ENCODE results near the gene FADS1. TPM values are rescaled to one million over a fixed set of nuclear protein-coding genes. Genes with fewer than 3 reads are reported as not detected.

The FADS1 gene
- total RNA-seq, 1 donor from 2014 or later = 24.1 TPM

DNA sequence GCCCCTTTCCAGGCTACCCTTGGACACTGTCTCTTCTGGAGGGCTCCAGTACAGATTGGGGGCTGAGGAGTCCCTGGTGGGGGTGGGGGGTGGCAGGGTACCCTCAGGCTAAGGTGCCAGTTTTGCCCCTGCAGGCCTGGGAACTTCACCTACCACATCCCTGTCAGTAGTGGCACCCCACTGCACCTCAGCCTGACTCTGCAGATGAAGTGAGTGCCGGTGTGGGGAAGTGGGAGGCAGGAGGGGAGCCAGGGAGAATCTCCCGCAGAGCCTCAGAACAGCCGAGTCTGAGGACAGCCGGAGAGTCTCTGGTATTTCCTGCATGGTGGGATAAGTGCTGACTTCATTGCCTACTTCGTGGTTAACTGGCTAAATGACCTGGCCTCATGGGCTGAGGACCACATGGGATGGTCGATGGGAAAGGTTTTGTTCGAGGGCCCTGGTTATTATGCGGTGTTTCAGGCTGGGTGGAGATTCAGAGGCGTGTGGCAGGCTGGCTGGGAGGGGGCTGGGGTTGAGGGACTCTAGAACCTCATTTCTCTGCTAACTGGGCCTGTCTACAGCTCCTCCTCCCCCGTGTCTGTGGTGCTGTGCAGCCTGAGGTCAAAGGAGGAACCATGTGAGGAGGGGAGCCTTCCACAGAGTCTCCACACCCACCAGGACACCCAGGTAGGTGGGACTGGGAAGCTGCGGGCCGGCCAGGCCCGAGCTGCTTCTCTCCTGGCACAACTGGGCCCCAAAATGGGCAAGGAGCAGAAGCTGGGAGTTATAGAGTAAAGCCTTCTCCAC is 32.9 kb downstream of the FADS1 start:
- no peaks in the 10 kb centered on the region for H3K27me3 ChIP-seq (ENCODE audit: low read depth)
- H3K36me3 ChIP-seq = peaks cover 40% of the 10 kb centered on the region
- no peak for DNase-seq
- no peaks in the 10 kb centered on the region for H3K9me3 ChIP-seq (replicated peaks)
- H3K27ac ChIP-seq (replicated peaks) = no peak overlapping the region
- no peaks in the 10 kb centered on the region for H3K4me1 ChIP-seq
- TF ChIP-seq, protein P1, sequence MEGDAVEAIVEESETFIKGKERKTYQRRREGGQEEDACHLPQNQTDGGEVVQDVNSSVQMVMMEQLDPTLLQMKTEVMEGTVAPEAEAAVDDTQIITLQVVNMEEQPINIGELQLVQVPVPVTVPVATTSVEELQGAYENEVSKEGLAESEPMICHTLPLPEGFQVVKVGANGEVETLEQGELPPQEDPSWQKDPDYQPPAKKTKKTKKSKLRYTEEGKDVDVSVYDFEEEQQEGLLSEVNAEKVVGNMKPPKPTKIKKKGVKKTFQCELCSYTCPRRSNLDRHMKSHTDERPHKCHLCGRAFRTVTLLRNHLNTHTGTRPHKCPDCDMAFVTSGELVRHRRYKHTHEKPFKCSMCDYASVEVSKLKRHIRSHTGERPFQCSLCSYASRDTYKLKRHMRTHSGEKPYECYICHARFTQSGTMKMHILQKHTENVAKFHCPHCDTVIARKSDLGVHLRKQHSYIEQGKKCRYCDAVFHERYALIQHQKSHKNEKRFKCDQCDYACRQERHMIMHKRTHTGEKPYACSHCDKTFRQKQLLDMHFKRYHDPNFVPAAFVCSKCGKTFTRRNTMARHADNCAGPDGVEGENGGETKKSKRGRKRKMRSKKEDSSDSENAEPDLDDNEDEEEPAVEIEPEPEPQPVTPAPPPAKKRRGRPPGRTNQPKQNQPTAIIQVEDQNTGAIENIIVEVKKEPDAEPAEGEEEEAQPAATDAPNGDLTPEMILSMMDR (IDR thresholded peaks at IDR 0.05; ENCODE audit: borderline replicate concordance) = no peak
- H3K4me3 ChIP-seq = no peak overlapping the region
- intact Hi-C loops (cut with micrococcal nuclease) = no loop called here

DNA sequence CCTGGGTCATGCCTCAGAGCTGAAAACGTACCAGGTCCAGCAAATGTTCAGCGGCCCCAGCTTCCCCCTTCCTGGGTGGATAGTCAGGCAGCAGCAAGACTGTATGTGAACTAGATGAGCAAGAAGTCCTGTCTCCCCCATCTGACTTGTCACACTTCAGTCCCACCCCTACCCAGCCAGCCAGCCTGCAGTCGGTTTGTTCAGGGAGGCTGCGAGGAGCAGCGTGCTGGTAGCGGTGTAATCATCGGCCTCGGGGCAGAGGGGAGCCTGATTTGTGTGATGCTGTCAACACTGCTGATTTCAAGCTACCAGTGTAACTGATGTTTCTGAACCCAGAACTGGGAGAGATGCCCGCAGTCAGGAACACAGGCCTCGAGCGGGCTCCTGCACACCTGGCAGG is 34.0 kb downstream of the FADS1 start:
- Histone ChIP-seq H3K9me3 (replicated peaks) (no peaks in the 10 kb centered on the region), H3K4me1 (no peaks in the 10 kb centered on the region), H3K4me3 (no peak overlapping the region), H3K36me3 (peaks cover 30% of the 10 kb centered on the region), H3K27me3 (ENCODE audit: low read depth) (no peaks in the 10 kb centered on the region), H3K27ac (replicated peaks) (no peak overlapping the region)
- no peak for DNase-seq
- intact Hi-C loops (cut with micrococcal nuclease) = no loop called here
- TF ChIP-seq, protein P1 (IDR thresholded peaks at IDR 0.05; ENCODE audit: borderline replicate concordance) = no peak

DNA sequence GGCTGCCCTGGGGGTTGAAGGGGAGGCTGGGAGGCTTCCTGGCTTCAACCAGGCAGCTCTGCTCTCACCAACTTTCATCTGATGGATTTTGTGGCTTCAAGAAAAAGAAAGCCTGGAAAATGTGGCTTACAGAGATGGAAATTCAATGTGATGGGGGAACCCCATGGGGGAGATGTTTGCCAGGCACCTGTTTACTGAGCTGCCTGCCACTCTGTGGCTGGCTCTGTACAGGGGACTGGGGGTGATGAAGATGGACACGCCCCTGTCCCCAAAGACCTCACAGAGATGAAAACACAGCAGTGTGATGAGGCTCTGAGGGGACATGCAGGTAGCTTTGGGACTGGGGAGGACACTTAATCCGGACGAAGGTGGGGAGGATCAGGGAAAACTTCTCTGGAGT is 34.5 kb downstream of the FADS1 start:
- peaks cover 24% of the 10 kb centered on the region for H3K36me3 ChIP-seq
- no peak for DNase-seq

DNA sequence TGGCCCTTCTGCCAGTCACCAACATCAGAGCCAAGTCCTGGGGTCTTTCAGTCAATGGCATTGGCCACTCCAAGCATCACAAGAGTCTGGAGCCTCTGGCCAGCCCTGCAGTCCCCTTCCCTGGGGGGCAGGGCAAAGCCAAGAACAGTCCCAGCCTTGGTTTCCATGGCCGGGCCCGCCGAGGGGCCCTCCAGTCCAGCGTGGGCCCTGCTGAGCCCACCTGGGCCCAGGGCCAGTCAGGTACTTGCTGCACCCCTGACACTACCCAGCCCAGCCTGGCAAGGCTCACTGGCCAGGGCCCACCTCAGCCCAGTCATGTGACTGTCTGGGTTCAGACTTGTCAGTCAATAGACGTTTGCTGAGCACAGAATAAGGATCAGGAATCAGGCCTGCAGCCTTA is 35.2 kb downstream of the FADS1 start:
- no peak overlapping the region for H3K4me3 ChIP-seq
- no peak overlapping the region for H3K27ac ChIP-seq (replicated peaks)
- H3K36me3 ChIP-seq = peaks cover 17% of the 10 kb centered on the region
- H3K4me1 ChIP-seq = peaks cover 10% of the 10 kb centered on the region
- no peaks in the 10 kb centered on the region for H3K27me3 ChIP-seq (ENCODE audit: low read depth)
- intact Hi-C loops (cut with micrococcal nuclease) = no loop called here
- H3K9me3 ChIP-seq (replicated peaks) = no peaks in the 10 kb centered on the region
- TF ChIP-seq, protein P1 (IDR thresholded peaks at IDR 0.05; ENCODE audit: borderline replicate concordance) = no peak
- no peak for DNase-seq

More for the DNA sequence above, 34.5 kb downstream of the FADS1 start:
- Histone ChIP-seq H3K4me1 (peaks cover 5% of the 10 kb centered on the region), H3K27ac (replicated peaks) (no peak overlapping the region), H3K4me3 (no peak overlapping the region), H3K9me3 (replicated peaks) (no peaks in the 10 kb centered on the region), H3K27me3 (ENCODE audit: low read depth) (no peaks in the 10 kb centered on the region)
- TF ChIP-seq, protein P1 (IDR thresholded peaks at IDR 0.05; ENCODE audit: borderline replicate concordance) = no peak
- intact Hi-C loops (cut with micrococcal nuclease) = no loop called here

DNA sequence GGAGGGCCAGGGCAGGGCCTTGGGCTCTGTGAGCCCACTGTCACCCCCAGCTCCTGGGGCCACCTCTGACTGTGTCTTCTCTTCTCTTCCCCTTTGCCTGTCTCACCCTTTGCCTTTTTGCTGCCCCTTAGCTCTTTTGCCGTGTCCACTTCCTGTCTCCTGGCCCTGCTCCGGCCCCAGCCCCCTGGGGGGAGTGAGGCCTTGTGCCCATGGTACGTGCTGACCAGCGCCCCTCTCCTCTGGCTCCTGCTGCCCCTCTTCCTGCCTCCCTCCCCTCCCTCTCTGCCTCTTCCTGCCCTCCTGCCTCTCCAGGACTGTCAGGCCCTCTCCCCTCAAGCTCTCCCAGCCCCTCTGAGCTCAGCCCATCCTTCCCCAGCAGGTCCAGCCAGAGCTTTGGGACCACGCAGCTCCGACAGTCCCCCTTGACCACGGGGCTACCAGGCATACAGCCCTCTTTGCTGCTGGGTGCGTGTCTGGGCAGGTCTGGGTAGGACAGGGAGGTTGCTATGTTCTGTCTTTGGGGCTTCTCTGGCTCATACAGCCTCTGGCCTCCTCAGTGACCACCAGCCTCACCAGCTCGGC is 36.1 kb downstream of the FADS1 start:
- H3K27ac ChIP-seq (replicated peaks) = no peak overlapping the region
- TF ChIP-seq, protein P1 (IDR thresholded peaks at IDR 0.05; ENCODE audit: borderline replicate concordance) = no peak
- peaks cover 10% of the 10 kb centered on the region for H3K4me1 ChIP-seq
- H3K36me3 ChIP-seq = peaks cover 9% of the 10 kb centered on the region
- no peaks in the 10 kb centered on the region for H3K9me3 ChIP-seq (replicated peaks)
- DNase-seq = no peak
- intact Hi-C loops (cut with micrococcal nuclease) = no loop called here
- no peak overlapping the region for H3K4me3 ChIP-seq
- H3K27me3 ChIP-seq (ENCODE audit: low read depth) = no peaks in the 10 kb centered on the region

Measured in left ventricle myocardium inferior (tissue), 1 donor.